ENCODE measurements around the gene NADK. TPM values are rescaled to one million over a fixed set of nuclear protein-coding genes. Genes with fewer than 3 reads are reported as not detected.

NADK gene
- total and polyA plus RNA-seq, 2 donors (not counting 1 experiment from before 2014, with no cell fraction given), result 149 to 184 TPM

GRCh38 chr1:1825217-1825616 is 46.9 kb upstream of the NADK start:
- ATAC-seq (ENCODE audit: low read depth), result no peak
- CTCF ChIA-PET, result no interaction called here
- peaks cover 91% of the 10 kb centered on the region for H3K79me2 ChIP-seq (ENCODE audit: control insufficient read depth, insufficient read depth, low read length)

GRCh38 chr1:1819762-1820161 is 41.5 kb upstream of the NADK start:
- Histone ChIP-seq H3K4me1 (ENCODE audit: control insufficient read depth in 2 of 2, insufficient read depth in 2 of 2, low read length in 2 of 2) (peaks cover 0 to 3% of the 10 kb centered on the region in 2 donors), H2AFZ (ENCODE audit: insufficient read depth, low read depth, low read length, poor library complexity, severe bottlenecking) (no peak overlapping the region), H3K27ac (ENCODE audit: low read length in 2 of 2) (no peak overlapping the region), H3K79me2 (ENCODE audit: control insufficient read depth, insufficient read depth, low read length) (peaks cover 83% of the 10 kb centered on the region), H3K9ac (ENCODE audit: low read length) (no peak overlapping the region), H4K20me1 (ENCODE audit: control insufficient read depth, insufficient read depth, low read length, poor library complexity, severe bottlenecking) (peaks cover 39% of the 10 kb centered on the region), H3K4me2 (replicated peaks; ENCODE audit: low read depth, low read length, poor library complexity, severe bottlenecking) (no peak overlapping the region), H3K4me3 (ENCODE audit: control extremely low read depth in 1 of 5, extremely low read depth in 1 of 5, insufficient read depth in 1 of 5, low read depth in 2 of 5, low read length in 4 of 5) (no peak overlapping the region), H3K36me3 (replicated peaks in 1 of 2; ENCODE audit: control extremely low read depth in 1 of 2, control insufficient read depth in 1 of 2, extremely low read depth in 1 of 2, insufficient read depth in 2 of 2, low read length in 1 of 2) (peaks cover 2 to 64% of the 10 kb centered on the region in 2 experiments), H3K9me3 (ENCODE audit: control extremely low read depth in 1 of 3, control insufficient read depth in 2 of 3, insufficient read depth in 1 of 3, low read length in 2 of 3) (no peaks in the 10 kb centered on the region), H3K27me3 (replicated peaks in 1 of 4; ENCODE audit: control extremely low read depth in 1 of 4, control insufficient read depth in 3 of 4, insufficient read depth in 4 of 4, low read length in 3 of 4) (no peaks in the 10 kb centered on the region)
- Mint-ChIP-seq H3K4me3 (no peak overlapping the region), H3K27me3 (no peaks in the 10 kb centered on the region), H3K27ac (peak overlapping the region; percentile 15), H3K4me1 (peaks cover 10% of the 10 kb centered on the region), H3K9me3 (ENCODE audit: insufficient read depth) (no peaks in the 10 kb centered on the region)
- POLR2A ChIA-PET, result no interaction called here
- CTCF ChIA-PET, result interaction anchor here (0.8 kb wide), 1 partner anchor 24 kb away, joined by 3 read pairs; no protein-coding TSS in a partner anchor
- TF ChIP-seq EZH2 (IDR thresholded peaks at IDR 0.05; ENCODE audit: borderline replicate concordance, insufficient read depth, low read depth, low read length, poor library complexity, severe bottlenecking) (no peak), CTCF (IDR thresholded peaks at IDR 0.05) (no peak)
- intact Hi-C loops (cut with micrococcal nuclease), result loop anchor here (5.0 kb wide), 1 partner anchor 38 kb away; no protein-coding TSS in a partner anchor
- no peak for ATAC-seq (ENCODE audit: low read depth)
- DNase-seq, result no peak
- WGBS (ENCODE audit: insufficient coverage), result 100% methylated on average over 4 of the region's 6 CpGs

More at GRCh38 chr1:1825217-1825616, 46.9 kb upstream of the NADK start:
- POLR2A ChIA-PET, result interaction anchor here (0.9 kb wide), 1 partner anchor 30 kb away, joined by 3 read pairs; no protein-coding TSS in a partner anchor
- Histone ChIP-seq H2AFZ (ENCODE audit: insufficient read depth, low read depth, low read length, poor library complexity, severe bottlenecking) (no peak overlapping the region), H3K27me3 (replicated peaks in 1 of 4; ENCODE audit: control extremely low read depth in 1 of 4, control insufficient read depth in 3 of 4, insufficient read depth in 4 of 4, low read length in 3 of 4) (no peaks in the 10 kb centered on the region), H3K9me3 (ENCODE audit: control extremely low read depth in 1 of 3, control insufficient read depth in 2 of 3, insufficient read depth in 1 of 3, low read length in 2 of 3) (no peaks in the 10 kb centered on the region), H4K20me1 (ENCODE audit: control insufficient read depth, insufficient read depth, low read length, poor library complexity, severe bottlenecking) (peaks cover 60% of the 10 kb centered on the region), H3K9ac (ENCODE audit: low read length) (no peak overlapping the region), H3K4me3 (ENCODE audit: control extremely low read depth in 1 of 5, extremely low read depth in 1 of 5, insufficient read depth in 1 of 5, low read depth in 2 of 5, low read length in 4 of 5) (no peak overlapping the region), H3K27ac (ENCODE audit: low read length in 2 of 2) (peak overlapping the region in 1 of 2 donors; percentile 5), H3K36me3 (replicated peaks in 1 of 2; ENCODE audit: control extremely low read depth in 1 of 2, control insufficient read depth in 1 of 2, extremely low read depth in 1 of 2, insufficient read depth in 2 of 2, low read length in 1 of 2) (peaks cover 4 to 55% of the 10 kb centered on the region in 2 experiments), H3K4me2 (replicated peaks; ENCODE audit: low read depth, low read length, poor library complexity, severe bottlenecking) (no peak overlapping the region), H3K4me1 (ENCODE audit: control insufficient read depth in 2 of 2, insufficient read depth in 2 of 2, low read length in 2 of 2) (peaks cover 6 to 14% of the 10 kb centered on the region in 2 donors)
- Mint-ChIP-seq H3K4me3 (no peak overlapping the region), H3K9me3 (ENCODE audit: insufficient read depth) (no peaks in the 10 kb centered on the region), H3K27me3 (no peaks in the 10 kb centered on the region), H3K27ac (no peak overlapping the region), H3K4me1 (peaks cover 44% of the 10 kb centered on the region)
- no peak for DNase-seq
- WGBS (ENCODE audit: insufficient coverage), result 83% methylated on average over 1 of the region's 5 CpGs
- TF ChIP-seq EZH2 (IDR thresholded peaks at IDR 0.05; ENCODE audit: borderline replicate concordance, insufficient read depth, low read depth, low read length, poor library complexity, severe bottlenecking) (no peak), CTCF (IDR thresholded peaks at IDR 0.05) (no peak)
- intact Hi-C loops (cut with micrococcal nuclease), result no loop called here
